GM18508 (cell line): ENCODE results near the gene ZP2.
"Not testable (repeated sequence)": the region's sequence is repeated elsewhere in the genome, so short reads cannot be mapped to it uniquely, and the experiment has no call there.

Experiments used
- ATAC-seq: cut with Tn5 transposase; IDR thresholded peaks from one replicate; pipeline ENCODE4 v1.9.1; 2021; ENCODE audit warnings: moderate number of reproducible peaks; ENCODE audit not compliant: insufficient read depth, unreplicated experiment

ZP2 gene

DNA sequence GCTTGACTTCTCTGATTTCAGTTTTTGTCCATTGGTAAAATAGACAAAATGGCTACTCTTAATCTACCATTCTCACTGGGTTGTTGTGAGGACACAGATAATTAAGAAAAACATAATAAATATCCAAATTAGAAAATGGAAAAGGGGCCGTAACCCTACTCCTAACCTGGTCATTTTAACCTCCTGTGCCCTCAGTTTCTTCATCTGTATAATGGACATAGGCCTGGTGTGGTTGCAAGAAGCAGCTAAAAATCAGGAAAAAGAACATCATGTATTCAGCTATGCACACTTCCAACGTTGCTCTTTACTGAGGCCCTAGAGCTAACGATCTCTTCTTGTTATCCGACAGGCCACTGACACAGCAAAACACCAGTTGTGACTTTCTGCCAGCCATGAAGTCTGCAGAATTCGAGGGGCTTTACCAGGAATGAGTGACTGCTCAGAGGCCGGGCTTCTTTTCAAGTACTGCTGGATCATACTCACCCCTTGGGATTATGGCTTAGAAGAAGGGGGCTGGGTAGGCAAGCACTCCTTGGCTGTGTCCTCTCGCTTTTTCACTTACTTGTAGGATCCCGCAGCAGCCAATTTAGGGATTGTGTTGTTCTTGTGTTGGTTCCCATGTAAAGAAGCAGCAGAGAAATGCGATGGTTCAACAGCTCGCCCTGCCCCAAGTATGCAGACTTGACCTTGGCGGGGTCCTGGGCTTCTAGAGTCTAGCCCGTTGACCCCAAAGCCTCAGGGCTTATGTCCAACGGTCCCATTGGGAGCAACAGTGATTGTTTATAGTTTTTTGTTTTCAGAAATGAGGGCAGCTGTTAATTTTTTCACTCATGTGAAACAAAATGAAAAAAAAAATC is 32.0 kb downstream of the ZP2 start:
- ATAC-seq: no peak

DNA sequence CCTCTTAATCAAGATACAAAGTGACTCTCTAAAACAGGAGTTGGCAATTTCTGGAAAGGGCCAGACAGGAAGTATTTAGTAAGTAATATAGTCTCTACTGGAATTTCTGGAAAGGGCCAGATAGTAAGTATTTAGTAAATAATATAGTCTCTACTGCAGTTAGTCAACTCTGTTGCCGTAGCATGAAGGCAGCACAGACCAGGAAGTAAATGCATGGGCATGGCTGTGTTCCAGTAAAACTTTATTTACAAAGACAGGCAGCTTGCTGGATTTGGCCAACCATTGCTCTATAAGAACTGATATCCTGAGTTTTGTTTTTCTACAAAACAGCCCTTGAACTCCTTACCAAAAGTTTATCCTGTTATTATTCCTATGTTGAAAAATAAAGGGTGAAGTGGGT is 36.0 kb downstream of the ZP2 start:
- no peak for ATAC-seq

GRCh38 chr16:21172650-21173049 is 38.7 kb downstream of the ZP2 start:
- ATAC-seq: no peak

- not testable (repeated sequence) for ATAC-seq
Measured at GRCh38 chr16:21170116-21170515, 41.3 kb downstream of the ZP2 start.

- no peak for ATAC-seq
Measured at GRCh38 chr16:21169249-21169981, 42.0 kb downstream of the ZP2 start.

GRCh38 chr16:21167929-21168602 is 43.3 kb downstream of the ZP2 start:
- ATAC-seq: no peak

GRCh38 chr16:21167360-21167759 is 44.0 kb downstream of the ZP2 start:
- ATAC-seq: no peak

GRCh38 chr16:21166561-21166961 is 44.8 kb downstream of the ZP2 start:
- ATAC-seq: no peak

DNA sequence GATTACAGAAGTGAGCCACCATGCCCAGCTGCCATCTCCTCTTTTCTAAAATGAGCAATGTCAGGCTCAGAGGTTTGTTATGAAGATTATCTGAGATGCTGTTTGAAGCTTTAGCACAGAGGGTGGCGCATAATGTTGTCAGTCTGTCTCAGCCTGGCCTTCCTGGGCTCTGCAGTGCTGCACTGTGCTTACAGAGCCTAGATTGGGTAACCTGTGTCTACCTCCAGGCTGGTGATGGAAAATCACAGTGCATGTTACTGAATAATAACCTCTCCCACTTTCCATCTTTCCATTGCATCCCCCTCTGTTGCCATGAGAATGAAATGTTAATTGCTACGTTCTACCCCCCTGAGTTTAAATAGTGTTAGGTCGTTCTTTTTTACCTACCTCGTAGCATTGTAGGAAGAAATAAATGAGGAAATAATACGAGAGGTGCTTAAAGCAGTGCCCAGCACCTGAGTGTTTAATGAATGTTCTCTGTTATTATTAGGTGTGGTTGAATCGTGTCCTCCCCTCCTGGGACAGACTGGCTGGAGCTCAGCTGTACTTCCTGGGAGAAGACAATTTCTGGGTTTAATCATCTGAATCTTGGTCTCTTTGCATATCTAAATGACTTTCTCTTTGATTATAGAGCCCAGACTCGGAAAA is 46.7 kb downstream of the ZP2 start:
- no peak for ATAC-seq

DNA sequence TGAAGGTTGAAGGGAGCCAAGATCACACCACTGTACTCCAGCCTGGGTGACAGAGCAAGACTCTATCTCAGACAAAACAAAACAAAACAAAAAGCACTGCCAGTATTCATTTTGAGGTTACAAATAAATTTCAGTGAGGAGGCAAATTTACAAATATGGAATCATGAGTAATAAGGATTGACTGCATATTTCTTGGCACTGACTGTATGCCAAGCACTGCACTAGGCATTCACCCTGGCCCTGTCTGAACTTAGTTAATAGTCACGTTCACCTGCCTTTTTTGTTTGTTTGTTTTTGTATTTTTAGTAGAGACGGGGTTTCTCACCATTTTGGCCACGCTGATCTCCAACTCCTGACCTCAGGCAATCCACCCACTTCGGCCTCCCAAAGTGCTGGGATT is 47.8 kb downstream of the ZP2 start:
- ATAC-seq: no peak

DNA sequence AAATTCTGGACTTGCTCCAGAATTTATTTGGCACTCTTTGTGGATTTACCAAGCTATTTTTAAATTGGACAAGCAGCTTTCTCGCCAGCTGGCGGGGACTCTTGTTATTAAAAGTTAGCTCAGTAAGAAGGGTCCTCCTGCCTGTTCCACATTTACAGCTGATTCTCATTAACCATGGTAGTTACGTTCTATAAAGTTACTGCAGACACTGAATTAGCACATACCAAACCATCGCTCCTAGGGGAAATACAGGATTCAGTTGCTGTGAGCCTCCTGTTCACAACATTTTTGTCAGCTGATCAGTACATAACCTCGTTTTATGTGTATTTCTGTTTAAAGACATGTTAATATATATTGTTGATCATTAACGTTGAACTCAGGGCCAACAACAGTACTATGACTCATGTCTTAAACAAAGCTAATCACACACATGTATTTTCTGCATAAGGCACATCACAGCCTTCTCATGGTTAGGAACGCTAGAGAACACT is 48.7 kb downstream of the ZP2 start:
- no peak for ATAC-seq

DNA sequence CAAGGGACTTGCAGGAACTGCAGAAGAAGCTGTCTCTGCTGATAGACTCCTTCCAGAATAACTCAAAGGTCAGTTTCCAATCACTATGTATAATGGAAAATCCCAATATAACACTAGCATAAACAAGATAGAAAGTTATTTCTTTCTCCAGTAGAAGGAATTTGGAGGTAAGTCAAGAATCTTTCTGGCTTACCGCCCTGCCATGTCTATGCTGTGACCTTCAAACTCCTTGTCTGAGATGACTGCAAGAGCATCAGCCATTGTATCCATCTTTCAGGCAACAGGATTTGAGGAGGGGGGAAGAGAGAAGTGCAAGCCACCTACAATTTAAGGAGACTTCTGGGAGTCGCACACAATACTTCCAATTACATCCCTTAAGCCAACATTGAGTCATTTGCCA is 50.2 kb downstream of the ZP2 start:
- no peak for ATAC-seq

DNA sequence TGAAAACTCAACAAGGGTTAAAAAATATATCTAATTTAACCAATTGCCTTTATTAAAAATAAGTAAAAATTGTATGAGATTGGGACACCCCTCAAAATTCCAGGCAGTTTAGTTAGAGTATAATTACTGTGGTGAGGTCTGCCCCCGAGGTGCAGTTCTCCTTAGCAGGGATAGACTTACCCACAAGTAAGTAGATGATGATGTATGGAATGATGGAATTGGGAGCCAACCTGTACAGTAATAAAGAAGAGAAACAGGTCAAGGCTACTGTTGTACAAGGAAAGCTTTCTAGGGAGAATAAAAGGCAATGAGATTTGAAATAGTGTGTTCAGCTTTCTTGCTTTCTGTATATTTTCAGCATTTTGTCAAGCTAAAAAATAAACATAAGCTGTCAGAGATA is 51.1 kb downstream of the ZP2 start:
- ATAC-seq: no peak

- ATAC-seq: no peak
Measured at GRCh38 chr16:21159281-21159951, 52.0 kb downstream of the ZP2 start.

- ATAC-seq: no peak
Measured at GRCh38 chr16:21158208-21159110, 52.9 kb downstream of the ZP2 start, which contains the start of gene LDAF1. TSS of gene LDAF1 (plus strand) at chr16:21158674. CDS start at chr16:21161183, 2,509 bp downstream.

- no peak for ATAC-seq
Measured at GRCh38 chr16:21157632-21158031, 53.7 kb downstream of the ZP2 start.

DNA sequence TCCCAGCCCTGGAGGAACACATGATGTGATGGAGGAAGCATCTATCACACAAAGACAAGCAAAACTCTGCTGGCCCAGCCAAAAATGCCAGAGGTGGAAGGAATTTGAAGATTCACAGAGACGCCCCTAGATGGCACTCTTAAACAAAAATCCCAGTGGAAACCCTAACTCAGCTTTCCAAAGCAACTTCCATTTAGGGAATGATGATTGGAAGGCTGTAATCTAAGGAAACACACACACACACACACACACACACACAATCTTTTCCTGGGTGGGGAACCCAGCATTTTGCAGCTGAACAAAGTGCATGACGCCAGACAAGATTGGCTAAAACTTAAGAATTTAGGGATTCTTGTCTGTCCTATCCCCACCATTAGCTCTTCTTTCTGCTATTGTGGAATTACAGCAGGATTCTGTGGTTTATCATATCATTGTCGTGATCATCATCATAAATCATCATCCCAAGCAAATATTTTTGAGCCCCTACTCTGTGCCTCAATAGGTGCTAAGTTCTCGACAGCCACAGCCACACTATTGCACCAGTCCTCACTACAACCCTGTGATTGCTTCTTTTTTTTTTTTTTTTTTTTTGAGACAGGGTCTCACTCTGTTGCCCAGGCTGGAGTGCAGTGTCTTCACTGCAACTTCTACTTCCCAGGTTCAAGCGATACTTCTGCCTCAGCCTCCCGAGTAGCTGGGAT is 54.5 kb downstream of the ZP2 start:
- no peak for ATAC-seq

DNA sequence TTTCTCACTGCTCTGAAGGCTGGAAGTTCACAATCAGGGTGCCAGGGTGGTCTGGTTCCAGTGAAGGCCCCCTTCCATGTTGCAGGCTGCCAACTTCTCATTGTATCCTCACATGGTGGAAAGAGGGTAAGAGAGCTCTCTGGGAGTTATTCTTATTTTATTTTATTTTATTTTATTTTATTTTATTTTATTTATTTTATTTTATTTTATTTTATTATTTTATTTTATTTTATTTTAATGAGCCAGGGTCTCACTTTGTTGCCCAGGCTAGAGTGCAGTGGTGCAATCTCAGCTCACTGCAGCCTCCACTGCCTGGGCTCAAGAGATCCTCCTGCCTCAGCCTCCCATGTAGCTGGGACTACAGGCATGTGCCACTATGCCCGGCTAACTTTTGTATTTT is 55.4 kb downstream of the ZP2 start:
- ATAC-seq: not testable (repeated sequence)
